ENCODE results near the gene NYAP1.
"Not testable (repeated sequence)": the region's sequence is repeated elsewhere in the genome, so short reads cannot be mapped to it uniquely, and the experiment has no call there.

Gene NYAP1

DNA sequence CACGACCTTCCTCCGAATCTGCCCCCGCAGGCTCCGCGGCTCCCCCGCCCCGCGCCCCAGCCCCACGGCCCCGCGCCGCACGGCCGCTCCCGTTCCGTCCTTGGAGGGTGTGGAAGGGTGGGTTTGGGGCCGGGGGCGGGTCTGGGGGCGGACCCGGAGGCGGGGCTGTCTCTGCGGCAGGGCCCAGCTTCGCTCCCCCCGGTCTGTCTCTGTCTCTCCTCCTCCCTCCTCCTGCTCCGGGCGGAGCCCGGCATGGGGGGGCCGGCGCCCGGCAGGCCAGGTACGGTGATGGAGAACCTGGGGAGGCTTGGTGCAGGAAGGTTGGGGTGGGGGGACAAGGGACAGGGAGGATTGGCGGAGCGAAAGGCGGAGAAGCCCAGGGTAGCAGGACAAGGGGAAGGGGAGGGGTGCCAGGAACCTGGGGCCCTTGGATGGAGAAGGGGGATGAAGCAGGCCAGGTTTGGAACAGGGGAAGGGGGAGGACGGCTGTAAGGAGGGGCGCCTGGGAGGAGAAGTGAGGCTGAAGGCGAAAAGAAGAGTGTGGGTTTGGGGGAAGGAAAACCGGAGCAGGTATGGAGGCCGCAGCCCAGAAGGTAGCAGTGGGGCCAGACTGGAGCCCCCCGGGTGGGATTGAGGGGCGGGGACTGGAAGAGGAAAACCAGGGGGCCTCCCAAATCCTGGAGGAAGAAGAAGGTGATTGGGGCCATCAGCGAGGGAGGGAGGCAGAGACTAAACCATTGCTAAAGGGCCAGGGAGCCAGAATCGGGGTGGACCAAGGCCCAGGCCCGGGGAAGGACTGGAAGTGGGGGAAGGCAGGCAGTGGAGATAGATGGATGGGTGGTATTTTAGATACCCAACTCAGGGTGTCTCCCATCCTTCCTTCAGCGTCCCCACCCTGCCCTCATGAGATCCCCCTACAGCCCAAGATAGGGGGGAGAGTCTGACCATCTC, at the start of gene NYAP1:
Gene NYAP1 (plus strand): TSS at position 206 of the 951 bp plus-strand sequence. CDS start 1,385 bp downstream, outside the sequence.
- H3K4me3 ChIP-seq (ENCODE audit: low read length): peak within 1 kb of the TSS; percentile 72
- no peaks in the 10 kb centered on the region for H3K36me3 ChIP-seq (ENCODE audit: insufficient read depth, low read depth, low read length)
- H3K27me3 ChIP-seq (ENCODE audit: insufficient read depth, low read length): peaks cover 4% of the 10 kb centered on the region; the same call in 1 of the 2 replicates
- peak within 1 kb of the TSS; percentile 30; the same call in 1 of the 2 replicates for H3K9ac ChIP-seq (ENCODE audit: low read depth, low read length)
- H3K4me1 ChIP-seq (ENCODE audit: insufficient read depth, low read length): peaks cover 8% of the 10 kb centered on the region; the same call in 1 of the 2 replicates
- no peaks in the 10 kb centered on the region for H3K9me3 ChIP-seq (ENCODE audit: insufficient read depth, low read depth, low read length)
- no peak within 1 kb of the TSS for H3K27ac ChIP-seq (ENCODE audit: low read length)

GRCh38 chr7:100434297-100435144, 49.2 kb upstream of the NYAP1 start:
- Histone ChIP-seq H3K27ac (ENCODE audit: low read length) (no peak overlapping the region), H3K4me1 (ENCODE audit: insufficient read depth, low read length) (peaks cover 20% of the 10 kb centered on the region; the same call in 1 of the 2 replicates), H3K4me3 (ENCODE audit: low read length) (peak overlapping the region; percentile 89), H3K27me3 (ENCODE audit: insufficient read depth, low read length) (no peaks in the 10 kb centered on the region), H3K36me3 (ENCODE audit: insufficient read depth, low read depth, low read length) (peaks cover 46% of the 10 kb centered on the region), H3K9me3 (ENCODE audit: insufficient read depth, low read depth, low read length) (no peaks in the 10 kb centered on the region), H3K9ac (ENCODE audit: low read depth, low read length) (peak overlapping the region; percentile 92; the same call in 1 of the 2 replicates)

DNA sequence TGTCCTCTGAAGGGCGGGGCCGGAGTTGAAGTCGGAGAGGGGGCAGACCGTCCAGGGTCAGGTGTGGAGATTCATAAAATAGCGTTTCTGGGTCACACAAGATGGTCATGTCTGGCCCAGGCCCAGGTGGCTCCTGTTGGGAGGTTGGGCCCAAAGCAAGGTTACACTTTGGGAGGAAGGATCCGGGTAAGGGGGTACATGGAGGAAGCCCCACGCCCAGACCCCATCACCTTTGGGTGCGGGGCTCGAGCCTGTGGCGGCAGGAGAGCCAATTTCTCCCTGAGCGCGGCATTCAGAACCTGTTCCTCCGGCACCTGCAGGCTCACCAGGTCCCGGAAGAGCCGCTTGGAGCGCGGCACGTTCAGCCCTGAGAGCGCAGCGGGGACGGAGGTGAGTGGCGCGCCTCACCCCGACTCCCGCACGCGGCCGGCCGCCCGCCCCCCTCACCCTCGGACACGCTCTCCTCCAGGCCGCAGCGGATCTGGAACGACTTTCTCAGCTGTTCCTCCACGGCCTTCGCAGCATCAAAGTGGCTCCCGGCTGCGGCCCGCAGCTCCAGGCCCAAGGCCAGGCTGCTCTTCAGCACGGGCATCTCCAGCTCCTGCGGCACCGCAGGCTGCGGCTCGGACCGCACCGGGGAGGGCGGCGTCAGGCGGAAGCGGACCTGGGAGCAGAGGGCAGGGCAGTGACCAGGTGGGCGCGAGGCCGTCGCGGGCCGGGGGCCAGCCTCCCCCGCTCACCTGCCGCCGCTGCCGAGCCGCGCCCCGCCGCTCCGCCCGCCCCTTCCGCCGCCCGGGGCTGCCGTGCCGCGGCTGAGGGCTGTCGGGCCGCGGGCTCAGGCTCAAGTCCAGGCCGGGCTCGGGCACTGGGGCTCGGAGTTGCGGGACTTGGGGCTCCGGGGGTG, 48.1 kb upstream of the NYAP1 start:
- Histone ChIP-seq H3K4me3 (ENCODE audit: low read length) (peak overlapping the region; percentile 89), H3K4me1 (ENCODE audit: insufficient read depth, low read length) (peaks cover 20% of the 10 kb centered on the region; the same call in 1 of the 2 replicates), H3K27ac (ENCODE audit: low read length) (peak overlapping the region; percentile 27), H3K9ac (ENCODE audit: low read depth, low read length) (peak overlapping the region; percentile 92), H3K9me3 (ENCODE audit: insufficient read depth, low read depth, low read length) (no peaks in the 10 kb centered on the region), H3K36me3 (ENCODE audit: insufficient read depth, low read depth, low read length) (peaks cover 46% of the 10 kb centered on the region), H3K27me3 (ENCODE audit: insufficient read depth, low read length) (no peaks in the 10 kb centered on the region)

DNA sequence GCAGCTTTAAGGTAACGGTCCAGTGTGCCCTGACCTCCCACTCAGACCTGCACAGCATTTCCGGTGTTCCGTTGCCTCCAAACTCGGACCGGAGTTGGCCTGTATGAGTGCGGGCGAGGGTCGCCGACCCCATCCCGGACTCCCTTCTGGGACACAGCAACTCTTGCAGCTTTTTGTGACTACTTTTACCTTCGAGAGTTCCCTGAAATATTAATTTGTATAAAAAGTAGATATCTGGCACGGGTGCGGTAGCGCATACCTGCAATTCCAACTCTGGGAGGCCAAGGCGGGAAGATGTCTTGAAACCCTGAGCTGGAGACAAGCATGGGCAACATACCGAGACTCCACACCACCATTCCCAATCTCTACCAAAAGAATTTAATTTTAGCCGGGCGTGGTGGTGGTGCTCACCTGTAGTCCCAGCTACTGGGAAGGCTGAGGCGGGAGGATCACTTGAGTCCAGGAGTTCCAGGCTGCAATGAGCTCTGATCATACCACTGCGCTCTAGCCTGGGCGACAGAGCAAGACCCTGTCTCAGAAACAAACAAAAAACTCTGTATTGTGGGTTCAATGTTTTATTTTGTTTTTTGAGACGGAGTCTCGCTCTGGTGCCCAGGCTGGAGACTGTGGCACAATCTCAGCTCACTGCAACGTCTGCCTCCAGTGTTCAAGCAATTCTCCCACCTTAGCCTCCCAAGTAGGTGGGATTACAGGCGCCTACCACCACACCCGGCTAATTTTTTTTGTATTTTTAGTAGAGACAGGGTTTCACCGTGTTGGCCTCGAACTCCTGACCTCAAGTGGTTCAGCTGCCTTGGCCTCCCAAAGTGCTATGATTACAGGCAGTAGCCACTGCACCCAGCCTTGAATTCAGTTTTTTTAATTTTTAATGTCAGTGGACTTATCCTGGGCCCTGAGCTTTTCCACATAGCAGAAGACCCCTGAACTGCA, 46.3 kb upstream of the NYAP1 start:
- Histone ChIP-seq H3K27me3 (ENCODE audit: insufficient read depth, low read length) (no peaks in the 10 kb centered on the region), H3K9ac (ENCODE audit: low read depth, low read length) (peak overlapping the region; percentile 8; the same call in 1 of the 2 replicates), H3K36me3 (ENCODE audit: insufficient read depth, low read depth, low read length) (peaks cover 28% of the 10 kb centered on the region), H3K9me3 (ENCODE audit: insufficient read depth, low read depth, low read length) (no peaks in the 10 kb centered on the region), H3K4me1 (ENCODE audit: insufficient read depth, low read length) (peaks cover 4% of the 10 kb centered on the region; the same call in 1 of the 2 replicates), H3K4me3 (ENCODE audit: low read length) (no peak overlapping the region), H3K27ac (ENCODE audit: low read length) (no peak overlapping the region)

DNA sequence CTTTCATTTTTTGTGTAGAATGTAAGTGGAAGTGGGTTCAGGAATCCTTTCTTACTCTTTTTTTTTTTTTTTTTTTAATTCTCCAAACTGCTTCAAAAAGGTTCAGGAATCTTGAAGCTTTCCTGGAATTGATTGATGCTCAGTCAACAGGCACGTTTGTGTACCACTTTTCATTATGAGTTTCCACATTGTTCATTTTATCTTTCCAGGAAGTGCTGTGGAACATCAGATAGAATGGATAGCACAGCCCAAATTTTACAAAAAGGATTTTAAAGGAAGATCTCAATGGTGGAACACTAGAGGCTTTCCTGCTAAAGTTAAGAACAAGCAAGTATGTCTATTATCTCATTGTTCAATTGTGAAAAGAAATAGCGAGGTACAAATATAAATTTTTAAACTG, 45.6 kb upstream of the NYAP1 start:
- peaks cover 21% of the 10 kb centered on the region for H3K36me3 ChIP-seq (ENCODE audit: insufficient read depth, low read depth, low read length)
- no peaks in the 10 kb centered on the region for H3K9me3 ChIP-seq (ENCODE audit: insufficient read depth, low read depth, low read length)
- no peak overlapping the region for H3K9ac ChIP-seq (ENCODE audit: low read depth, low read length)
- peaks cover 3% of the 10 kb centered on the region; the same call in 1 of the 2 replicates for H3K4me1 ChIP-seq (ENCODE audit: insufficient read depth, low read length)
- no peak overlapping the region for H3K4me3 ChIP-seq (ENCODE audit: low read length)
- no peaks in the 10 kb centered on the region for H3K27me3 ChIP-seq (ENCODE audit: insufficient read depth, low read length)
- no peak overlapping the region for H3K27ac ChIP-seq (ENCODE audit: low read length)

GRCh38 chr7:100438731-100439130, 45.0 kb upstream of the NYAP1 start:
- H3K4me1 ChIP-seq (ENCODE audit: insufficient read depth, low read length); H3K27me3 ChIP-seq (ENCODE audit: insufficient read depth, low read length); H3K9me3 ChIP-seq (ENCODE audit: insufficient read depth, low read depth, low read length); H3K4me3 ChIP-seq (ENCODE audit: low read length); H3K27ac ChIP-seq (ENCODE audit: low read length); H3K9ac ChIP-seq (ENCODE audit: low read depth, low read length): not testable (repeated sequence)
- peaks cover 15% of the 10 kb centered on the region for H3K36me3 ChIP-seq (ENCODE audit: insufficient read depth, low read depth, low read length)

- H3K4me3 ChIP-seq (ENCODE audit: low read length); H3K27ac ChIP-seq (ENCODE audit: low read length); H3K9ac ChIP-seq (ENCODE audit: low read depth, low read length): not testable (repeated sequence)
Measured at GRCh38 chr7:100439244-100439643, 44.5 kb upstream of the NYAP1 start.

GRCh38 chr7:100441641-100442535, 41.8 kb upstream of the NYAP1 start:
- H3K4me3 ChIP-seq (ENCODE audit: low read length): no peak overlapping the region
- no peaks in the 10 kb centered on the region for H3K36me3 ChIP-seq (ENCODE audit: insufficient read depth, low read depth, low read length)
- H3K27ac ChIP-seq (ENCODE audit: low read length): no peak overlapping the region
- H3K9me3 ChIP-seq (ENCODE audit: insufficient read depth, low read depth, low read length): no peaks in the 10 kb centered on the region
- no peaks in the 10 kb centered on the region for H3K27me3 ChIP-seq (ENCODE audit: insufficient read depth, low read length)
- H3K4me1 ChIP-seq (ENCODE audit: insufficient read depth, low read length): no peaks in the 10 kb centered on the region
- H3K9ac ChIP-seq (ENCODE audit: low read depth, low read length): no peak overlapping the region

More at GRCh38 chr7:100439244-100439643, 44.5 kb upstream of the NYAP1 start:
- H3K4me1 ChIP-seq (ENCODE audit: insufficient read depth, low read length); H3K27me3 ChIP-seq (ENCODE audit: insufficient read depth, low read length); H3K9me3 ChIP-seq (ENCODE audit: insufficient read depth, low read depth, low read length): not testable (repeated sequence)
- peaks cover 10% of the 10 kb centered on the region for H3K36me3 ChIP-seq (ENCODE audit: insufficient read depth, low read depth, low read length)

GRCh38 chr7:100443096-100443840, 40.5 kb upstream of the NYAP1 start:
- Histone ChIP-seq H3K36me3 (ENCODE audit: insufficient read depth, low read depth, low read length) (no peaks in the 10 kb centered on the region), H3K4me1 (ENCODE audit: insufficient read depth, low read length) (no peaks in the 10 kb centered on the region), H3K4me3 (ENCODE audit: low read length) (no peak overlapping the region), H3K27me3 (ENCODE audit: insufficient read depth, low read length) (no peaks in the 10 kb centered on the region), H3K9ac (ENCODE audit: low read depth, low read length) (no peak overlapping the region), H3K27ac (ENCODE audit: low read length) (no peak overlapping the region), H3K9me3 (ENCODE audit: insufficient read depth, low read depth, low read length) (no peaks in the 10 kb centered on the region)

Data from iPS-20b (cell line).